SK-N-SH (cell line): ENCODE measurements around the gene PRSS8. TPM values are rescaled to one million over a fixed set of nuclear protein-coding genes. Genes with fewer than 3 reads are reported as not detected.
"Not testable (repeated sequence)": the region's sequence is repeated elsewhere in the genome, so short reads cannot be mapped to it uniquely, and the experiment has no call there.

Source experiments
- CTCF ChIA-PET: fragments of 300-600, 350-600 bp; formaldehyde crosslinking; extraction: SDS; loops from one replicate; lab custom pipeline; 2021; lab: Yijun Ruan, JAX
- POLR2A ChIA-PET: fragments of 350-600 bp; sonication (Branson Sonifier 250); formaldehyde crosslinking; extraction: SDS; loops from one replicate; lab custom pipeline; 2020; ENCODE audit warnings: antibody characterized with exemption, inconsistent platforms; lab: Yijun Ruan, JAX
- DNase-seq: peaks from one replicate; pipeline ENCODE4 v3.0.0; 2012
- H2AFZ ChIP-seq: fragments of 200-600 bp; sonication (generic); 2 replicates; pipeline ENCODE4 v1.8.1; 2016; ENCODE audit warnings: antibody characterized with exemption, mild to moderate bottlenecking, low read depth
- H3F3A ChIP-seq: fragments of 200-600 bp; sonication (generic); replicated peaks from 2 replicates; pipeline ENCODE3; 2016; ENCODE audit warnings: antibody characterized with exemption, mild to moderate bottlenecking; ENCODE audit not compliant: insufficient read depth
- H3K27ac ChIP-seq, 2 experiments: fragments of 200-500 bp in 1 of 2; fragments of 200-600 bp in 1 of 2; sonication (Bioruptor generic) in 1 of 2; sonication (generic), shearing (Covaris generic) in 1 of 2; 2 replicates each; pipeline versions ENCODE4 v1.5.1 to v1.6.1; 2014 to 2016; ENCODE audit warnings: low read depth in 2 of 2, inconsistent platforms in 1 of 2, low read length in 1 of 2, mild to moderate bottlenecking in 1 of 2, mixed read lengths in 1 of 2
- H3K27me3 ChIP-seq: fragments of 200-600 bp; sonication (generic), shearing (Covaris generic); 2 replicates; pipeline ENCODE4 v1.6.1; 2016; ENCODE audit warnings: mixed run types; ENCODE audit not compliant: insufficient read depth
- H3K36me3 ChIP-seq, 2 experiments: fragments of 200-500 bp in 1 of 2; fragments of 200-600 bp in 1 of 2; sonication (Bioruptor generic) in 1 of 2; sonication (generic) in 1 of 2; replicated peaks in 1 of 2; 2 replicates each; pipeline versions ENCODE3 to v1.5.1; 2014 to 2016; ENCODE audit warnings: low read length in 1 of 2, mild to moderate bottlenecking in 1 of 2; ENCODE audit not compliant: insufficient read depth in 2 of 2, control insufficient read depth in 1 of 2
- H3K4me1 ChIP-seq, 2 experiments: fragments of 200-500 bp in 1 of 2; fragments of 200-600 bp in 1 of 2; sonication (Bioruptor generic) in 1 of 2; sonication (generic), shearing (Covaris generic) in 1 of 2; 2 replicates each; pipeline versions ENCODE4 v1.5.1 to v1.6.1; 2014 to 2016; ENCODE audit warnings: low read depth in 1 of 2, low read length in 1 of 2, mixed run types in 1 of 2; ENCODE audit not compliant: insufficient read depth in 2 of 2, control insufficient read depth in 1 of 2
- H3K4me2 ChIP-seq: fragments of 200-600 bp; sonication (generic), shearing (Covaris generic); 2 replicates; pipeline ENCODE4 v1.6.1; 2017; ENCODE audit warnings: mixed run types
- H3K4me3 ChIP-seq, 2 experiments: fragments of 200-500 bp in 1 of 2; fragments of 200-600 bp in 1 of 2; sonication (Bioruptor generic) in 1 of 2; sonication (generic), shearing (Covaris generic) in 1 of 2; 2 replicates each; pipeline versions ENCODE4 v1.5.1 to v1.8.1; 2014 to 2016; ENCODE audit warnings: low read depth in 2 of 2, inconsistent platforms in 1 of 2, low read length in 1 of 2, mild to moderate bottlenecking in 1 of 2, mixed read lengths in 1 of 2, moderate library complexity in 1 of 2
- H3K79me2 ChIP-seq: fragments of 200-600 bp; sonication (generic); 2 replicates; pipeline ENCODE4 v1.8.1; 2017; ENCODE audit warnings: mild to moderate bottlenecking; ENCODE audit not compliant: insufficient read depth
- H3K9ac ChIP-seq: fragments of 200-600 bp; sonication (generic); 2 replicates; pipeline ENCODE4 v1.6.1; 2017; ENCODE audit warnings: mixed run types
- H3K9me2 ChIP-seq: fragments of 200-600 bp; sonication (generic); 2 replicates; pipeline ENCODE4 v1.6.1; 2017; ENCODE audit warnings: mixed run types
- H3K9me3 ChIP-seq: fragments of 200-600 bp; sonication (generic); 2 replicates; pipeline ENCODE4 v1.6.1; 2017; ENCODE audit warnings: mixed run types, mild to moderate bottlenecking, moderate library complexity
- H4K20me1 ChIP-seq: fragments of 200-600 bp; sonication (generic); 2 replicates; pipeline ENCODE4 v1.6.1; 2017; ENCODE audit warnings: mild to moderate bottlenecking, mixed run types; ENCODE audit not compliant: insufficient read depth
- CHD2 ChIP-seq: fragments of 150-350 bp; IDR thresholded peaks from 2 replicates; pipeline ENCODE4 v1.6.1; 2018; ENCODE audit warnings: low read length; ENCODE audit not compliant: partially characterized antibody
- EP300 ChIP-seq, 2 experiments: IDR thresholded peaks; 2 replicates each; pipeline versions ENCODE4 v1.4.0 to v1.6.1; 2012; ENCODE audit warnings: borderline replicate concordance in 1 of 2, low read depth in 1 of 2, low read length in 1 of 2
- MEF2A ChIP-seq: IDR thresholded peaks from 2 replicates; pipeline ENCODE4 v1.4.0; 2012; ENCODE audit warnings: low read depth, borderline replicate concordance
- NFIC ChIP-seq: IDR thresholded peaks from 2 replicates; pipeline ENCODE4 v1.4.0; 2012; ENCODE audit warnings: borderline replicate concordance
- NRF1 ChIP-seq: IDR thresholded peaks from 2 replicates; pipeline ENCODE4 v1.6.1; 2012; ENCODE audit warnings: low read depth, mild to moderate bottlenecking, low read length
- POLR2AphosphoS5 ChIP-seq: IDR thresholded peaks from 2 replicates; pipeline ENCODE4 v1.6.1; 2012; ENCODE audit warnings: low read depth, low read length
- SMC3 ChIP-seq: IDR thresholded peaks from 2 replicates; pipeline ENCODE4 v1.6.1; 2012; ENCODE audit warnings: low read depth, low read length, improper control_type of control experiment
- TAF1 ChIP-seq: IDR thresholded peaks from 2 replicates; pipeline ENCODE4 v1.6.1; 2012; ENCODE audit warnings: low read depth, mild to moderate bottlenecking, low read length, moderate library complexity, borderline replicate concordance
- TCF12 ChIP-seq: IDR thresholded peaks from 2 replicates; pipeline ENCODE4 v1.4.0; 2012
- TEAD4 ChIP-seq: IDR thresholded peaks from 2 replicates; pipeline ENCODE4 v1.4.0; 2012; ENCODE audit warnings: mild to moderate bottlenecking, borderline replicate concordance; ENCODE audit not compliant: insufficient read depth
- WGBS: methylation state at CpG from one replicate; pipeline ENCODE4 v1.1.6; 2017; ENCODE audit warnings: low lambda C conversion rate; 5-methylcytosine and 5-hydroxymethylcytosine counted together
- polyA plus RNA-seq, 3 experiments: library from polyadenylated mRNA; depleted of rRNA; stranded (reverse); fragments of >200 nt; gene quantifications; 2 replicates each; pipeline ENCODE4 v1.2.3, GENCODE V29; 2012
- TF ChIP-seq, protein P1 (sequence below): IDR thresholded peaks from 2 replicates; pipeline ENCODE4 v1.6.1; 2012; ENCODE audit warnings: mild to moderate bottlenecking, low read depth, low read length, moderate library complexity

Gene PRSS8
- polyA plus RNA-seq, 1 of the 3 experiments (the other 2 are of a cell fraction): 0.07 TPM

DNA sequence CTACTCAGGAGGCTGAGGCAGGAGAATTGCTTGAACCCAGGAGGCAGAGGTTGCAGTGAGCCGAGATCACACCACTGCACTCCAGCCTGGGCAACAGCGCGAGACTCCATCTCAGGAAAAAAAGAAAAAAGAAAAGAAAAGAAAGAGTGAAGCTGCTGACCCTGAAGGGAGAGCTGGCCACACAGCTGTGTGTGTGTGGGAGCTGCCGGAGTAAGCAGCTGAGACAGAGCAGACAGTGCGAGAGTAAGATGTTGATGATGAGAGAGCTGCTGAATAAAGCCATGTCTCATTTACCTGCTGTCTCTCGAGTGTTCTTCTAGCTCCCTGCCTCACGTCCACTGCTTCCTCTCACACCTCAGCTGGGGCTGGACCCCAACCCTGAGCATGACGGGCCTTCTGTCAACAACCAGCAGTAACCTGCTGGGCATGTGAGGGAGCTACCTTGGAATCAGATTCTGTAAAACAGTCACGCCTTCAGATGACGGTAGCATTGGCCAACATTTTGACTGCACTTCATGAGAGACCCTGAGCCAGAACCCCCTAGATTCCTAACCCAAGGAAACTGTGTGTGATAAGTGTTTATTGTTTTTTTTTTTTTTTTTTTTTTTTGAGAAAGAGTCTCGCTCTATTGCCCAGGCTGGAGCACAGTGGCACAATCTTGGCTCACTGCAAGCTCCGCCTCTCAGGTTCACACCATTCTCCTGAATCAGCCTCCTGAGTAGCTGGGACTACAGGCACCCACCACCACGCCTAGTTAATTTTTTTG lies 34.5 kb downstream of the PRSS8 start:
- 0 out of 2 replicates have a peak overlapping the region, but pooled peaks have one; percentile 29 for H2AFZ ChIP-seq
- POLR2A ChIA-PET: interaction anchor here (1.5 kb wide), 1 partner anchor 16 kb away, joined by 5 read pairs; the partner anchor contains the start of gene KAT8
- whole genome bisulfite sequencing: 88% methylated on average over 13 of the region's 13 CpGs

DNA sequence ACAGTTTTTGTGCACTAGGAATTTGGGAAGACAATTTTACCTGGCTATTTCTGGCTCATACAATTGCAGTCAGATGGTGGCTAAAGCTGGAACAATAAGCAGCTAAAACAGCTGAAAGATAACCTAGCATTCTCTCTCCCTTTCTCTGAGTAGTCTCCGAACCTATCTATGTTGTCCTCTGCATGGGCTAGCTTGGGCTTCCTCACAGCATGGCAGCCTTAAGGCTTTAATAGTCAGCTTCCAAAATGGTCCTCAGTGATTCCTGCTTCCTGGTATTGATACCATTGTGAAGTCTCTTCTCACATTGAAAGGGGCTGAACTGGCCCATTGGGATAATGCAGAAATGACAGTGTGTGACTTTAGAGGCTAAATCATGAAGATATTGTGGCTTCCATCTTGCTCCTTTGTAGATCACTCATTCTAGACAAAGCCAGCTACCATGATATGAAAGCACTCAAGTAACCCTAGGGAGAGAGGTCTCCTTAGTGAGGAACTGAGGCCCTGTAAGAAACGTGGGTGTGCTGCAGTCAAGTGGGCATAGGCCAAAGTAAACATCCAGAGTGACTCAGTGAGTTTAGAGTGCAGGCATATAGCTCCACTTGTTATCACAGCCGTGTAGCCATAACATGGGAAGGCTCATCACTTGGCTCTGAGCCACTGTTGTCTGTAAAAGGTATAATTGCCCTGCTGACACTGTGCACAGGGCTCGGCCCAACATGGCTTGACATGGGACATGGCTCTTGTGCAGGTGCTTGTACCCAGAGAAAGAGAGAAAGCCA lies 35.5 kb downstream of the PRSS8 start:
- TF ChIP-seq NFIC: peak; percentile 25; the same call in 1 of the 2 replicates
- TF ChIP-seq TAF1: no peak
- no peak overlapping the region for H3K4me2 ChIP-seq

More for the DNA sequence above, 34.5 kb downstream of the PRSS8 start:
- H3K9ac ChIP-seq, DNase-seq, H3K4me2 ChIP-seq, H3K4me3 ChIP-seq, H3K79me2 ChIP-seq, H3K27me3 ChIP-seq, H4K20me1 ChIP-seq, H3K9me3 ChIP-seq, H3K27ac ChIP-seq, H3K4me1 ChIP-seq, H3K9me2 ChIP-seq, H3F3A ChIP-seq, H3K36me3 ChIP-seq: not testable (repeated sequence)
- CTCF ChIA-PET: interaction anchor here (1.1 to 2.1 kb wide), 3 partner anchors 21 to 116 kb away, joined by 3 to 7 read pairs (median 4); no protein-coding TSS in a partner anchor

DNA sequence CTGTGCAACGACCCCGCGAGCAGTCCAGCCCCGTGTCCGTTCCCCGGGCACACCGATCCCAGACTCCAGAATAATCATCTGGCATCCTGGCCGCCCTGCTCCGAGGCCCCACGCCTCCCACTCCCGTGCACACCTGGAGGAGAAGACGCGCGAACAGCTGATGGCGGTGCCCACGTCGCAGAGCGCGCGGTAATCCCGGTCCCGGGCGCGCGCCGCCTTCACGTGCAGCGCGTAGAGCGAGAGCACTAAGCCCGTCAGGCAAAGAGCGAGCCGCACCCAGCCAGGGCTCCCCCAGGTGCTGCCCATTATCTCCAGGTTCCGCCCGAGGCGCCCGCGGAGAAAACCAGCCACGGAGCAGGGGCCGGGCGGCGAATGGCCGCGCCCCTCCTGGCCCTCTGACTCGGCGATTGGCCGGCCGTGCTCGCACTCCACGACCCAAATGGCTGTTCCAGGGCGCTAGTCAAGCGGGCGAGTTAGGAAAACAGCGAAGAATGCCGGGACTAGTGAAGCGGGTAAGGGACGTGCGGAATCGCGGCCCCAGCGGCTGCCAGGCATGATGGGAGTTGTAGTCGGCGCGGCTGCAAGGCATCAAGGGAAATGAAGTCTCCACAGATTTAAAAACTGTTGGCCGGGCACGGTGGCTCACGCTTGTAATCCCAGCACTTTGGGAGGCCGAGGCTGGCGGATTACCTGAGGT lies 41.0 kb downstream of the PRSS8 start, which contains the start of gene VKORC1:
Gene VKORC1, minus strand, starts transcription at position 374 of the 697 bp plus-strand sequence. Its CDS starts 68 bp downstream, at position 306.
- Histone ChIP-seq H3K4me3 (peak within 1 kb of the TSS; percentile 68 to 100), H2AFZ (peak within 1 kb of the TSS; percentile 80; the same call in 1 of the 2 replicates), H3K79me2 (peaks cover 48% of the 10 kb centered on the region), H3F3A (no peaks in the 10 kb centered on the region), H3K9me2 (no peaks in the 10 kb centered on the region), H3K36me3 (no peaks in the 10 kb centered on the region), H4K20me1 (peaks cover 7% of the 10 kb centered on the region; the same call in 1 of the 2 replicates), H3K9me3 (no peaks in the 10 kb centered on the region), H3K4me2 (peak within 1 kb of the TSS; percentile 100), H3K4me1 (peaks cover 4 to 16% of the 10 kb centered on the region in 2 experiments; a peak in 2 of 4 replicates), H3K27me3 (no peaks in the 10 kb centered on the region), H3K9ac (peak within 1 kb of the TSS; percentile 92), H3K27ac (peak within 1 kb of the TSS; percentile 73 to 78)
- CTCF ChIA-PET: interaction anchor here (2.6 kb wide), 1 partner anchor 48 kb away, joined by 13 read pairs; no protein-coding TSS in a partner anchor
- peak; percentile 93 for DNase-seq
- 1% methylated on average over 19 of the region's 69 CpGs for WGBS
- POLR2A ChIA-PET: interaction anchor here (0.5 to 1.8 kb wide), 7 partner anchors 8 to 348 kb away, joined by 3 to 10 read pairs (median 5); partner anchors contain the start of genes FUS, KAT8 and ZNF843
- TF ChIP-seq MEF2A (no peak), SMC3 (no peak), CHD2 (no peak), TEAD4 (no peak), NRF1 (no peak), POLR2AphosphoS5 (0 out of 2 replicates have a peak, but pooled peaks have one; percentile 52), TCF12 (peak; percentile 34; the same call in 1 of the 2 replicates), EP300 (IDR thresholded peaks at IDR 0.05; ENCODE audit: borderline replicate concordance in 1 of 2, low read depth in 1 of 2, low read length in 1 of 2) (peak in 1 of 2 experiments; percentile 29; a peak in 1 of 4 replicates)
- TF ChIP-seq, protein P1, sequence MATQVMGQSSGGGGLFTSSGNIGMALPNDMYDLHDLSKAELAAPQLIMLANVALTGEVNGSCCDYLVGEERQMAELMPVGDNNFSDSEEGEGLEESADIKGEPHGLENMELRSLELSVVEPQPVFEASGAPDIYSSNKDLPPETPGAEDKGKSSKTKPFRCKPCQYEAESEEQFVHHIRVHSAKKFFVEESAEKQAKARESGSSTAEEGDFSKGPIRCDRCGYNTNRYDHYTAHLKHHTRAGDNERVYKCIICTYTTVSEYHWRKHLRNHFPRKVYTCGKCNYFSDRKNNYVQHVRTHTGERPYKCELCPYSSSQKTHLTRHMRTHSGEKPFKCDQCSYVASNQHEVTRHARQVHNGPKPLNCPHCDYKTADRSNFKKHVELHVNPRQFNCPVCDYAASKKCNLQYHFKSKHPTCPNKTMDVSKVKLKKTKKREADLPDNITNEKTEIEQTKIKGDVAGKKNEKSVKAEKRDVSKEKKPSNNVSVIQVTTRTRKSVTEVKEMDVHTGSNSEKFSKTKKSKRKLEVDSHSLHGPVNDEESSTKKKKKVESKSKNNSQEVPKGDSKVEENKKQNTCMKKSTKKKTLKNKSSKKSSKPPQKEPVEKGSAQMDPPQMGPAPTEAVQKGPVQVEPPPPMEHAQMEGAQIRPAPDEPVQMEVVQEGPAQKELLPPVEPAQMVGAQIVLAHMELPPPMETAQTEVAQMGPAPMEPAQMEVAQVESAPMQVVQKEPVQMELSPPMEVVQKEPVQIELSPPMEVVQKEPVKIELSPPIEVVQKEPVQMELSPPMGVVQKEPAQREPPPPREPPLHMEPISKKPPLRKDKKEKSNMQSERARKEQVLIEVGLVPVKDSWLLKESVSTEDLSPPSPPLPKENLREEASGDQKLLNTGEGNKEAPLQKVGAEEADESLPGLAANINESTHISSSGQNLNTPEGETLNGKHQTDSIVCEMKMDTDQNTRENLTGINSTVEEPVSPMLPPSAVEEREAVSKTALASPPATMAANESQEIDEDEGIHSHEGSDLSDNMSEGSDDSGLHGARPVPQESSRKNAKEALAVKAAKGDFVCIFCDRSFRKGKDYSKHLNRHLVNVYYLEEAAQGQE: no peak

More for the DNA sequence above, 35.5 kb downstream of the PRSS8 start:
- ChIA-PET POLR2A (interaction anchor here (0.9 to 1.5 kb wide), 3 partner anchors 17 to 42 kb away, joined by 3 to 5 read pairs (median 3); partner anchors contain the start of genes KAT8 and ZNF668), CTCF (interaction anchor here (0.9 to 2.1 kb wide), 4 partner anchors 20 to 343 kb away, joined by 3 to 7 read pairs (median 4); partner anchors contain the start of genes HSD3B7 and ZNF843)
- no peaks in the 10 kb centered on the region for H3K79me2 ChIP-seq
- no peaks in the 10 kb centered on the region for H3K36me3 ChIP-seq
- H3K27me3 ChIP-seq: no peaks in the 10 kb centered on the region
- H3K4me1 ChIP-seq: no peaks in the 10 kb centered on the region; a peak in 1 of 4 replicates
- WGBS: 42% methylated on average over 4 of the region's 4 CpGs
- no peak overlapping the region for H3K4me3 ChIP-seq
- 0 out of 2 replicates have a peak overlapping the region, but pooled peaks have one; percentile 29 for H2AFZ ChIP-seq
- no peak for DNase-seq
- no peaks in the 10 kb centered on the region for H3K9me3 ChIP-seq
- no peaks in the 10 kb centered on the region for H3K9me2 ChIP-seq
- no peak overlapping the region for H3K9ac ChIP-seq
- no peaks in the 10 kb centered on the region for H3F3A ChIP-seq
- no peaks in the 10 kb centered on the region for H4K20me1 ChIP-seq
- no peak overlapping the region for H3K27ac ChIP-seq
